WTC11 (cell line): ENCODE measurements around the gene GANAB. TPM values are rescaled to one million over a fixed set of nuclear protein-coding genes. Genes with fewer than 3 reads are reported as not detected.

Experiments used
- ATAC-seq: fragments of 200-7000 bp; cut with Tn5 transposase; 2 replicates; pipeline ENCODE4 v1.10.0; 2021; ENCODE audit warnings: mild to moderate bottlenecking, moderate library complexity
- CTCF ChIA-PET: fragments of 300-600 bp; sonication (Branson Sonifier 250); formaldehyde crosslinking; loops from one replicate; lab custom pipeline; 2021; ENCODE audit warnings: antibody characterized with exemption; lab: Charles Lee
- POLR2A ChIA-PET: fragments of 350-600 bp; sonication (Branson Sonifier 250); formaldehyde crosslinking; loops from one replicate; lab custom pipeline; 2021; ENCODE audit warnings: antibody characterized with exemption; lab: Charles Lee
- DNase-seq: peaks from one replicate; pipeline ENCODE4 v3.0.0; 2021; ENCODE audit warnings: low spot score
- H3K27ac Mint-ChIP-seq: 2 replicates; pipeline ENCODE4 v1.8.0; 2021; ENCODE audit warnings: mixed read lengths
- H3K27me3 Mint-ChIP-seq: 2 replicates; pipeline ENCODE4 v1.8.0; 2021; ENCODE audit warnings: low read depth, mild to moderate bottlenecking, moderate library complexity, mixed read lengths
- H3K36me3 Mint-ChIP-seq: 2 replicates; pipeline ENCODE4 v1.8.0; 2021; ENCODE audit warnings: mixed read lengths
- H3K4me1 Mint-ChIP-seq: 2 replicates; pipeline ENCODE4 v1.8.0; 2022; ENCODE audit warnings: mixed read lengths
- H3K4me3 Mint-ChIP-seq: 2 replicates; pipeline ENCODE4 v1.8.0; 2021; ENCODE audit warnings: mild to moderate bottlenecking, moderate library complexity, mixed read lengths
- H3K9me3 Mint-ChIP-seq: 2 replicates; pipeline ENCODE4 v1.8.0; 2021; ENCODE audit warnings: mixed read lengths
- AR ChIP-seq: fragments of 250-450 bp; sonication (Bioruptor Pico); IDR thresholded peaks from 2 replicates; pipeline ENCODE4 v1.9.0; 2021; ENCODE audit warnings: mild to moderate bottlenecking
- ARID4B ChIP-seq: sonication (generic); formaldehyde crosslinking; IDR thresholded peaks from 2 replicates; pipeline ENCODE4 v1.8.0; 2023; ENCODE audit warnings: missing genetic modification reagents, mild to moderate bottlenecking, borderline replicate concordance
- CDX4 ChIP-seq: fragments of 250-450 bp; sonication (Bioruptor Pico); IDR thresholded peaks from 2 replicates; pipeline ENCODE4 v1.9.0; 2021; ENCODE audit warnings: moderate library complexity, mild to moderate bottlenecking, inconsistent platforms, borderline replicate concordance
- ESRRA ChIP-seq: sonication (generic); formaldehyde crosslinking; IDR thresholded peaks from 2 replicates; pipeline ENCODE4 v1.8.1; 2022; ENCODE audit warnings: mild to moderate bottlenecking, missing genetic modification reagents, borderline replicate concordance
- ETV6 ChIP-seq: sonication (generic); formaldehyde crosslinking; IDR thresholded peaks from 2 replicates; pipeline ENCODE4 v1.8.1; 2022; ENCODE audit warnings: mild to moderate bottlenecking, missing genetic modification reagents
- FOXK1 ChIP-seq: sonication (generic); formaldehyde crosslinking; IDR thresholded peaks from 2 replicates; pipeline ENCODE4 v1.8.0; 2022; ENCODE audit warnings: mild to moderate bottlenecking, moderate library complexity, missing genetic modification reagents
- FOXP1 ChIP-seq: sonication (generic); formaldehyde crosslinking; IDR thresholded peaks from 2 replicates; pipeline ENCODE4 v1.8.0; 2022; ENCODE audit warnings: missing genetic modification reagents, mild to moderate bottlenecking, moderate library complexity, borderline replicate concordance
- FOXP4 ChIP-seq: sonication (generic); formaldehyde crosslinking; IDR thresholded peaks from 2 replicates; pipeline ENCODE4 v1.8.0; 2022; ENCODE audit warnings: mild to moderate bottlenecking, missing genetic modification reagents
- MXD4 ChIP-seq: fragments of 250-450 bp; sonication (Bioruptor Pico); IDR thresholded peaks from 2 replicates; pipeline ENCODE4 v1.8.0; 2021; ENCODE audit warnings: mild to moderate bottlenecking, moderate library complexity, borderline replicate concordance
- RELA ChIP-seq: sonication (generic); formaldehyde crosslinking; IDR thresholded peaks from 2 replicates; pipeline ENCODE4 v1.8.1; 2022; ENCODE audit warnings: missing genetic modification reagents, mild to moderate bottlenecking, borderline replicate concordance
- SMAD4 ChIP-seq: sonication (generic); formaldehyde crosslinking; IDR thresholded peaks from 2 replicates; pipeline ENCODE4 v1.8.0; 2022; ENCODE audit warnings: mild to moderate bottlenecking, missing genetic modification reagents
- ZNF219 ChIP-seq: sonication (generic); formaldehyde crosslinking; IDR thresholded peaks from 2 replicates; pipeline ENCODE4 v1.8.0; 2023; ENCODE audit warnings: missing genetic modification reagents, mild to moderate bottlenecking, borderline replicate concordance
- ZNF232 ChIP-seq: sonication (generic); formaldehyde crosslinking; IDR thresholded peaks from 2 replicates; pipeline ENCODE4 v1.8.0; 2022; ENCODE audit warnings: mild to moderate bottlenecking, missing genetic modification reagents
- ZNF281 ChIP-seq: sonication (generic); formaldehyde crosslinking; IDR thresholded peaks from 2 replicates; pipeline ENCODE4 v1.8.0; 2023; ENCODE audit warnings: mild to moderate bottlenecking, missing genetic modification reagents
- ZNF396 ChIP-seq: fragments of 250-450 bp; sonication (Bioruptor Pico); IDR thresholded peaks from 2 replicates; pipeline ENCODE4 v1.8.0; 2021; ENCODE audit warnings: mild to moderate bottlenecking, moderate library complexity, borderline replicate concordance
- ZNF416 ChIP-seq: fragments of 250-450 bp; sonication (Bioruptor Pico); IDR thresholded peaks from 2 replicates; pipeline ENCODE4 v1.9.0; 2021; ENCODE audit warnings: mild to moderate bottlenecking, inconsistent platforms
- ZNF423 ChIP-seq: fragments of 250-450 bp; sonication (Bioruptor Pico); IDR thresholded peaks from 2 replicates; pipeline ENCODE4 v2.1.2; 2022; ENCODE audit warnings: mild to moderate bottlenecking, moderate library complexity
- ZNF512 ChIP-seq: sonication (generic); formaldehyde crosslinking; IDR thresholded peaks from 2 replicates; pipeline ENCODE4 v1.8.1; 2022; ENCODE audit warnings: missing genetic modification reagents, borderline replicate concordance
- ZNF671 ChIP-seq: fragments of 250-450 bp; sonication (Bioruptor Pico); IDR thresholded peaks from 2 replicates; pipeline ENCODE4 v1.8.0; 2021; ENCODE audit warnings: mild to moderate bottlenecking
- total RNA-seq: library from RNA; stranded (reverse); gene quantifications from 3 replicates; pipeline ENCODE4 v1.2.3, GENCODE V29; 2021

Gene GANAB
- total RNA-seq, 1 experiment from 2014 or later = 327 TPM

- no peak for TF ChIP-seq ZNF423 (CRISPR knock-in tag)
- no peak for TF ChIP-seq FOXP1 (CRISPR knock-in tag)
- no peak for TF ChIP-seq SMAD4
- TF ChIP-seq ETV6 = no peak
- no peak for TF ChIP-seq ZNF281 (CRISPR knock-in tag)
- TF ChIP-seq ZNF416 = no peak
- TF ChIP-seq RELA (CRISPR knock-in tag) = no peak
- TF ChIP-seq, all 79 proteins: peak for 0
Observed at GRCh38 chr11:62605902-62606301, 40.5 kb downstream of the GANAB start (continued).

GRCh38 chr11:62605467-62605866, 40.9 kb downstream of the GANAB start:
- CTCF ChIA-PET = interaction anchor here (1.4 to 8.9 kb wide), 3 partner anchors 13 to 211 kb away, joined by 3 to 74 read pairs (median 5); partner anchors contain the start of genes TMEM179B and TUT1
- TF ChIP-seq FOXK1 (CRISPR knock-in tag) (no peak), CDX4 (CRISPR knock-in tag) (no peak), ESRRA (CRISPR knock-in tag) (no peak), AR (no peak), MXD4 (no peak), ZNF219 (CRISPR knock-in tag) (no peak), ARID4B (CRISPR knock-in tag) (no peak), FOXP4 (no peak), ZNF512 (no peak), ZNF671 (CRISPR knock-in tag) (no peak), ZNF396 (no peak), ZNF232 (CRISPR knock-in tag) (no peak)

More at GRCh38 chr11:62605467-62605866, 40.9 kb downstream of the GANAB start:
- H3K27me3 Mint-ChIP-seq = peaks cover 27% of the 10 kb centered on the region
- H3K4me3 Mint-ChIP-seq = no peak overlapping the region
- H3K27ac Mint-ChIP-seq = no peak overlapping the region
- H3K9me3 Mint-ChIP-seq = no peaks in the 10 kb centered on the region
- no peak for ATAC-seq
- POLR2A ChIA-PET = interaction anchor here (0.7 to 2.2 kb wide), 3 partner anchors 14 to 156 kb away, joined by 3 to 9 read pairs (median 8); partner anchors contain the start of genes B3GAT3, POLR2G and TUT1
- H3K36me3 Mint-ChIP-seq = peaks cover 8% of the 10 kb centered on the region
- peaks cover 47% of the 10 kb centered on the region for H3K4me1 Mint-ChIP-seq
- DNase-seq = no peak
